ENCODE results near the gene SERPINA12.

SERPINA12 gene

GRCh38 chr14:94455928-94456327 is 53.3 kb downstream of the SERPINA12 start:
- H3K27me3 ChIP-seq = no peaks in the 10 kb centered on the region
- H3K36me3 ChIP-seq = no peaks in the 10 kb centered on the region
- TF ChIP-seq CTCF (IDR thresholded peaks at IDR 0.05) = no peak
- no peaks in the 10 kb centered on the region for H3K4me1 ChIP-seq
- intact Hi-C loops (cut with DNase I; ENCODE audit: low total_unique reads) = no loop called here
- H3K4me3 ChIP-seq = no peak overlapping the region
- H3K27ac ChIP-seq = no peak overlapping the region
- DNase-seq = no peak
- peaks cover 0 to 4% (median 0%) of the 10 kb centered on the region in 3 donors for H3K9me3 ChIP-seq

- Histone ChIP-seq H3K4me1 (no peaks in the 10 kb centered on the region), H3K27me3 (no peaks in the 10 kb centered on the region), H3K9me3 (no peaks in the 10 kb centered on the region), H3K4me3 (no peak overlapping the region), H3K36me3 (no peaks in the 10 kb centered on the region), H3K27ac (no peak overlapping the region)
- TF ChIP-seq CTCF (IDR thresholded peaks at IDR 0.05) = no peak
- intact Hi-C loops (cut with DNase I; ENCODE audit: low total_unique reads) = no loop called here
- no peak for DNase-seq
Observed at GRCh38 chr14:94451826-94452225, 57.4 kb downstream of the SERPINA12 start.

- TF ChIP-seq CTCF (IDR thresholded peaks at IDR 0.05) = no peak
- H3K4me1 ChIP-seq = no peaks in the 10 kb centered on the region
- no peaks in the 10 kb centered on the region for H3K36me3 ChIP-seq
- no peak overlapping the region for H3K4me3 ChIP-seq
- no peak for DNase-seq
- no peaks in the 10 kb centered on the region for H3K27me3 ChIP-seq
- intact Hi-C loops (cut with DNase I; ENCODE audit: low total_unique reads) = no loop called here
- no peak overlapping the region for H3K27ac ChIP-seq
- no peaks in the 10 kb centered on the region for H3K9me3 ChIP-seq
Observed at GRCh38 chr14:94451091-94451771, 58.0 kb downstream of the SERPINA12 start.

GRCh38 chr14:94450722-94451090 is 58.6 kb downstream of the SERPINA12 start:
- TF ChIP-seq CTCF (IDR thresholded peaks at IDR 0.05) = no peak
- no peaks in the 10 kb centered on the region for H3K36me3 ChIP-seq
- no peak overlapping the region for H3K27ac ChIP-seq
- no peaks in the 10 kb centered on the region for H3K9me3 ChIP-seq
- H3K4me1 ChIP-seq = no peaks in the 10 kb centered on the region
- H3K27me3 ChIP-seq = no peaks in the 10 kb centered on the region
- intact Hi-C loops (cut with DNase I; ENCODE audit: low total_unique reads) = no loop called here
- DNase-seq = no peak
- no peak overlapping the region for H3K4me3 ChIP-seq

GRCh38 chr14:94449930-94450329 is 59.3 kb downstream of the SERPINA12 start:
- Histone ChIP-seq H3K27ac (no peak overlapping the region), H3K27me3 (no peaks in the 10 kb centered on the region), H3K9me3 (no peaks in the 10 kb centered on the region), H3K36me3 (no peaks in the 10 kb centered on the region), H3K4me3 (no peak overlapping the region), H3K4me1 (no peaks in the 10 kb centered on the region)
- no peak for TF ChIP-seq CTCF (IDR thresholded peaks at IDR 0.05)
- intact Hi-C loops (cut with DNase I; ENCODE audit: low total_unique reads) = no loop called here
- DNase-seq = no peak

Data from tibial artery (tissue), 4 donors.